ENCODE data around the gene LAMP5. TPM values are rescaled to one million over a fixed set of nuclear protein-coding genes. Genes with fewer than 3 reads are reported as not detected.
A peak's percentile ranks its signal among the peaks of the same experiment; 100 is the strongest.

Gene LAMP5
- total and polyA plus RNA-seq, 7 experiments from 2014 or later = 0.37 to 1.3 TPM; not detected in 5

DNA sequence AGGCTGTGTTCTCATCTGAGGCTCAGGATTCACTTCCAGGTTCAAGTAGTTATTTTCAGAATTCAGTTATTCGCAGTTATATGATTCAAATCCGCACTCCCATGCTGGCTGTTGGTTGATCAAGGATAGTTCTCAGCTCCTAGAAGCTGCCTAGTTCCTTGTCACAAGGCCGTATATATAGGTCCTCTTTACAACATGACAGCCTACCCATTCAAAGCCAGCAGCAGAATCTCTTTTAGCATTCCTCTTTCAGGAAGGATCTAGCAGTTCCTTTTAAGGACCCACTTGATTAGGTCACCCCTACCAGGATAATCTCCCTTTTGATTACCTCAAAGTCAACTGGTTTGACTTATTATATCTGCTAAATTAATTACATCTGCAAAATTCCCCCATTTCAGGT lies 23.8 kb upstream of the LAMP5 start:
- POLR2A ChIA-PET = no interaction called here
- Histone ChIP-seq H3K9me3 (ENCODE audit: control insufficient read depth in 2 of 3, low read length in 3 of 3) (no peaks in the 10 kb centered on the region), H3K4me3 (ENCODE audit: low read length) (no peak overlapping the region), H3K27me3 (ENCODE audit: control insufficient read depth in 2 of 2, insufficient read depth in 2 of 2, low read length in 2 of 2) (no peaks in the 10 kb centered on the region), H3K4me1 (ENCODE audit: control insufficient read depth in 2 of 2, insufficient read depth in 2 of 2, low read length in 2 of 2) (no peaks in the 10 kb centered on the region), H3K27ac (ENCODE audit: low read depth, low read length) (no peak overlapping the region), H3K36me3 (ENCODE audit: control insufficient read depth in 2 of 3, insufficient read depth in 3 of 3, low read length in 3 of 3) (no peaks in the 10 kb centered on the region)
- intact Hi-C loops (cut with micrococcal nuclease) = no loop called here
- Mint-ChIP-seq H3K27me3 (peaks cover 0 to 4% (median 0%) of the 10 kb centered on the region in 5 donors), H3K36me3 (no peaks in the 10 kb centered on the region), H3K9me3 (peaks cover 0 to 12% (median 8%) of the 10 kb centered on the region in 11 donors), H3K4me3 (no peak overlapping the region), H3K4me1 (no peaks in the 10 kb centered on the region), H3K27ac (no peak overlapping the region)
- no peak for DNase-seq
- CTCF ChIA-PET = no interaction called here
- no peak for ATAC-seq

DNA sequence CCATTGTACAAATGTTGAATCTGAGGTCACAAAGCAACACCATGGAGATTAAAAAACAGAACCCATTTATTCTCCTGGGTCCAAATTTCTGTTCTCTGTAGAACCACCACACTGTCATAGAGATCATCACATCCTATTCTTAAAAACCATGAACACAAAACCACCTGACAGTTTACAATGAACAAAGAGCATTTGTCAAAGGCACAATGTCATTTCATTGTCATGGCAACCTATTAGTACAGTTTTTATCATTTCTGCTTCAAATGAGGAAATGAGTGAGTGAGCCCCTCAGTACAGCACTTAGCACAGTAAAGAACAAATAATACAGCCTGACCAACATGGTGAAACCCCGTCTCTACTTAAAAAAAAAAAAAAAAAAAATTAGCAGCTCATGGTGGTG lies 23.1 kb upstream of the LAMP5 start:
- H3K9me3 ChIP-seq (ENCODE audit: control insufficient read depth in 2 of 3, low read length in 3 of 3) = no peaks in the 10 kb centered on the region
- no peaks in the 10 kb centered on the region for H3K4me1 ChIP-seq (ENCODE audit: control insufficient read depth in 2 of 2, insufficient read depth in 2 of 2, low read length in 2 of 2)
- intact Hi-C loops (cut with micrococcal nuclease) = no loop called here
- Mint-ChIP-seq H3K9me3 (peaks cover 0 to 17% (median 6%) of the 10 kb centered on the region in 11 donors), H3K4me1 (peaks cover 0 to 2% (median 0%) of the 10 kb centered on the region in 7 donors), H3K36me3 (no peaks in the 10 kb centered on the region), H3K4me3 (no peak overlapping the region), H3K27ac (no peak overlapping the region), H3K27me3 (peaks cover 0 to 4% (median 0%) of the 10 kb centered on the region in 5 donors)
- no peaks in the 10 kb centered on the region for H3K27me3 ChIP-seq (ENCODE audit: control insufficient read depth in 2 of 2, insufficient read depth in 2 of 2, low read length in 2 of 2)
- H3K27ac ChIP-seq (ENCODE audit: low read depth, low read length) = no peak overlapping the region
- peak; percentile 60 for ATAC-seq
- H3K4me3 ChIP-seq (ENCODE audit: low read length) = no peak overlapping the region
- ChIA-PET POLR2A (no interaction called here), CTCF (no interaction called here)
- DNase-seq = no peak
- no peaks in the 10 kb centered on the region for H3K36me3 ChIP-seq (ENCODE audit: control insufficient read depth in 2 of 3, insufficient read depth in 3 of 3, low read length in 3 of 3)

DNA sequence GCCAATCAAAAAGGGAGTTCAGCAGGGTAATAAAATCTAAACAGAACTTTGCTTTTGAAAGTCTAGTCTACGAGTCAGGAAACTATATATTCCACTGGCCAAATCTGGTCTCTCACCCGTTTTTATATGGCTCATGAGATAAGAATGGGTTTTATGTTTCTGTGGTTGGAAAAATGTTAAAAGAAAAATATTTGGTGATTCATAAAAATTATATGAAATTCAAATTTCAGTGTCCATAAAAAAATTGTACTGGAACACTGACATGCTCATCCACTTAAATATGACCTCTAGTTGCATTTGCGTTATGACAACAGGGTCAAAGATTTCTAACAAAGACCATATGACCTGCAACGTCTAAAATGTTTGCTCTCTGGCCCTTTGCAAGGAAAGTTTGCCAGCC lies 22.3 kb upstream of the LAMP5 start:
- intact Hi-C loops (cut with micrococcal nuclease) = no loop called here
- ATAC-seq (no peak), DNase-seq (no peak)
- ChIA-PET POLR2A (no interaction called here), CTCF (no interaction called here)
- H3K36me3 Mint-ChIP-seq = no peaks in the 10 kb centered on the region
- no peak overlapping the region for H3K4me3 ChIP-seq (ENCODE audit: low read length)
- no peaks in the 10 kb centered on the region for H3K27me3 ChIP-seq (ENCODE audit: control insufficient read depth in 2 of 2, insufficient read depth in 2 of 2, low read length in 2 of 2)
- H3K4me1 ChIP-seq (ENCODE audit: control insufficient read depth in 2 of 2, insufficient read depth in 2 of 2, low read length in 2 of 2) = no peaks in the 10 kb centered on the region
- peaks cover 0 to 17% (median 6%) of the 10 kb centered on the region in 11 donors for H3K9me3 Mint-ChIP-seq
- no peak overlapping the region for H3K4me3 Mint-ChIP-seq
- no peaks in the 10 kb centered on the region for H3K9me3 ChIP-seq (ENCODE audit: control insufficient read depth in 2 of 3, low read length in 3 of 3)
- no peaks in the 10 kb centered on the region for H3K36me3 ChIP-seq (ENCODE audit: control insufficient read depth in 2 of 3, insufficient read depth in 3 of 3, low read length in 3 of 3)
- no peak overlapping the region for H3K27ac Mint-ChIP-seq
- H3K4me1 Mint-ChIP-seq = peaks cover 0 to 2% (median 0%) of the 10 kb centered on the region in 7 donors
- peaks cover 0 to 4% (median 0%) of the 10 kb centered on the region in 5 donors for H3K27me3 Mint-ChIP-seq
- H3K27ac ChIP-seq (ENCODE audit: low read depth, low read length) = no peak overlapping the region

DNA sequence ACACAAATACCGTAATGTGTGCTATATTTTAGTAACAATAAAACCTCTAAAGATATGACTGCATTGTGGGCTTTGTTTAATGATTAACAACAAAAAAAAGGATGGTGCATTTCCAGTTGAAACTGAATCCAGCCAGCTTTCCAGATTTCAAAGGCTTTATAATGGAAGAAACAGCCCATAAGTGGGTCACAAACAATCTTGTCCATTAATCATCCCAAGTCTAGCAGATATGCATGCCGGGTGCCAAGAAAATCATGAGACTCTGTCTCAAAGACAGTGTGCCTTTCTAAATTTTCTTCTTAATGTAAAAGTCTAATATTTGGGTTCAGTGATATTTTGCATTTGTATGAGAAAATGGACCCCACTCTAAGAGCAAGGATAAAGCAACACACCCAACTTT lies 20.6 kb upstream of the LAMP5 start:
- CTCF ChIA-PET = no interaction called here
- Mint-ChIP-seq H3K9me3 (peaks cover 0 to 20% (median 6%) of the 10 kb centered on the region in 11 donors), H3K36me3 (peaks cover 0 to 4% (median 0%) of the 10 kb centered on the region in 5 donors), H3K27me3 (peaks cover 0 to 4% (median 0%) of the 10 kb centered on the region in 5 donors), H3K4me1 (peaks cover 0 to 2% (median 0%) of the 10 kb centered on the region in 7 donors), H3K27ac (no peak overlapping the region), H3K4me3 (no peak overlapping the region)
- no peak for DNase-seq
- no peak overlapping the region for H3K27ac ChIP-seq (ENCODE audit: low read depth, low read length)
- intact Hi-C loops (cut with micrococcal nuclease) = no loop called here
- H3K4me1 ChIP-seq (ENCODE audit: control insufficient read depth in 2 of 2, insufficient read depth in 2 of 2, low read length in 2 of 2) = no peaks in the 10 kb centered on the region
- H3K4me3 ChIP-seq (ENCODE audit: low read length) = no peak overlapping the region
- H3K9me3 ChIP-seq (ENCODE audit: control insufficient read depth in 2 of 3, low read length in 3 of 3) = no peaks in the 10 kb centered on the region
- H3K36me3 ChIP-seq (ENCODE audit: control insufficient read depth in 2 of 3, insufficient read depth in 3 of 3, low read length in 3 of 3) = no peaks in the 10 kb centered on the region
- H3K27me3 ChIP-seq (ENCODE audit: control insufficient read depth in 2 of 2, insufficient read depth in 2 of 2, low read length in 2 of 2) = no peaks in the 10 kb centered on the region
- no peak for ATAC-seq
- POLR2A ChIA-PET = no interaction called here

DNA sequence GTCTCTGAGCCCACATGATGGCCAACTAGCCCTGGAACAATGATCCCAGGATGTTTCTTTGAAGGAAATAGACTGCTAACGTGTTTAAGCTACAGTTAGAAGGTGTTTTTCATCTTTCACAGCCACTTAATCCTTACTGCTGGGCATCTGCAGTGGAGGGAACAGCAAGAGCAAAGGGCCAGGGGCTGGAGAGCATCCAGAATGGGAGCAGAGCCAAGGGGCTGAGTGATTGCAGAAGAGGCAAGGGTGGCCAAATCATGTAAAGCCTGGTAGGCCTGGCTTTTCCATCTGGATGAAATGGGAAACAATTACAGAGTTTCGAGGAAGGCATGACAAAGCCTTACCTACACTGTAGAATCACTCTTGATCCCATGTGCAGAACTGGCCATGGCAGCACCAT lies 18.7 kb upstream of the LAMP5 start:
- DNase-seq (no peak), ATAC-seq (no peak)
- no peak overlapping the region for H3K27ac ChIP-seq (ENCODE audit: low read depth, low read length)
- ChIA-PET CTCF (no interaction called here), POLR2A (no interaction called here)
- Mint-ChIP-seq H3K4me3 (no peak overlapping the region), H3K4me1 (peaks cover 0 to 2% (median 0%) of the 10 kb centered on the region in 7 donors), H3K27me3 (no peaks in the 10 kb centered on the region), H3K27ac (no peak overlapping the region), H3K36me3 (peaks cover 0 to 4% (median 0%) of the 10 kb centered on the region in 5 donors), H3K9me3 (peaks cover 0 to 20% (median 5%) of the 10 kb centered on the region in 11 donors)
- no peaks in the 10 kb centered on the region for H3K36me3 ChIP-seq (ENCODE audit: control insufficient read depth in 2 of 3, insufficient read depth in 3 of 3, low read length in 3 of 3)
- intact Hi-C loops (cut with micrococcal nuclease) = no loop called here
- no peak overlapping the region for H3K4me3 ChIP-seq (ENCODE audit: low read length)
- no peaks in the 10 kb centered on the region for H3K4me1 ChIP-seq (ENCODE audit: control insufficient read depth in 2 of 2, insufficient read depth in 2 of 2, low read length in 2 of 2)
- no peaks in the 10 kb centered on the region for H3K27me3 ChIP-seq (ENCODE audit: control insufficient read depth in 2 of 2, insufficient read depth in 2 of 2, low read length in 2 of 2)
- H3K9me3 ChIP-seq (ENCODE audit: control insufficient read depth in 2 of 3, low read length in 3 of 3) = no peaks in the 10 kb centered on the region

DNA sequence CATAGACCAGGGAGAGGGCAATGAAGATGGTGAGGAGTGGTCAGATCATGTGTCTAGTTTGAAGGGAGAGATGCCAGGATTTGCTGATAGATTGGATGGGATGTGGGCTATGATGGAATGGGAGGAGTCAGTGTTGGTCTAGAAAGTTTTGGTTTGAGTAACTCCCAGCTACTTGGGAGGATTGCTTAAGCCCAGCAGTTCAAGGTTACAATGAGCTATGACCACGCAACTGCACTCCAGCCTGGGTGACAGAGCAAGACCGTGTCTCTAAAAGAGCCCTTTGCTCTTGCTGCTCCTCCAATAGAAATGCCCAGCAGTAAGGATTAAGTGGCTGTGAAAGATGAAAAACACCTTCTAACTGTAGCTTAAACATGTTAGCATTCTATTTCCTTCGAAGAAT lies 18.2 kb upstream of the LAMP5 start:
- no peaks in the 10 kb centered on the region for H3K27me3 Mint-ChIP-seq
- H3K4me3 ChIP-seq (ENCODE audit: low read length) = no peak overlapping the region
- intact Hi-C loops (cut with micrococcal nuclease) = no loop called here
- H3K36me3 ChIP-seq (ENCODE audit: control insufficient read depth in 2 of 3, insufficient read depth in 3 of 3, low read length in 3 of 3) = no peaks in the 10 kb centered on the region
- no peaks in the 10 kb centered on the region for H3K27me3 ChIP-seq (ENCODE audit: control insufficient read depth in 2 of 2, insufficient read depth in 2 of 2, low read length in 2 of 2)
- peaks cover 0 to 20% (median 5%) of the 10 kb centered on the region in 11 donors for H3K9me3 Mint-ChIP-seq
- CTCF ChIA-PET = no interaction called here
- H3K27ac ChIP-seq (ENCODE audit: low read depth, low read length) = no peak overlapping the region
- H3K36me3 Mint-ChIP-seq = peaks cover 0 to 4% (median 0%) of the 10 kb centered on the region in 5 donors
- peaks cover 0 to 2% (median 0%) of the 10 kb centered on the region in 7 donors for H3K4me1 Mint-ChIP-seq
- DNase-seq (no peak), ATAC-seq (peak; percentile 35)
- POLR2A ChIA-PET = no interaction called here
- no peak overlapping the region for H3K4me3 Mint-ChIP-seq
- no peak overlapping the region for H3K27ac Mint-ChIP-seq
- no peaks in the 10 kb centered on the region for H3K9me3 ChIP-seq (ENCODE audit: control insufficient read depth in 2 of 3, low read length in 3 of 3)
- no peaks in the 10 kb centered on the region for H3K4me1 ChIP-seq (ENCODE audit: control insufficient read depth in 2 of 2, insufficient read depth in 2 of 2, low read length in 2 of 2)

DNA sequence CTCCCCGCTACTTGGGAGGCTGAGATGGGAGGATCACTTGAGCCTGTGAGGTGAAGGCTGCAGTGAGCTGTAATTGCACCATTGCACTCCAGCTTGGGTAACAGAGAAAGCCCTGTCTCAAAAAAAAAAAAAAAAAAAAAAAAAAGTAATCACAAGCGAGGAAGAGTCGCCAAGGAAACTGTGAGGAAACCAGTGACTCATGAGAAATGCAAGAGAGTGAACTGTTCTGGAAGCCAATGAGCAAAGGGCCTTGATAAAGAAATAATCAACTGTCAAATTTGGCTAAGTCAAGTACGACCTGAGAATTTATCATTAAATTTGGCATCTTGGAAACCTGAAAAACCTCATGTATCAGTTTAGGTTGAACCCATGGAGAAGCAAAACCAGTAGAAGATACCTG lies 16.1 kb upstream of the LAMP5 start:
- H3K27ac ChIP-seq (ENCODE audit: low read depth, low read length) = no peak overlapping the region
- Mint-ChIP-seq H3K36me3 (peaks cover 0 to 4% (median 0%) of the 10 kb centered on the region in 5 donors), H3K27ac (no peak overlapping the region), H3K27me3 (no peaks in the 10 kb centered on the region), H3K4me1 (peaks cover 0 to 2% (median 0%) of the 10 kb centered on the region in 7 donors), H3K9me3 (peaks cover 0 to 20% (median 6%) of the 10 kb centered on the region in 11 donors), H3K4me3 (no peak overlapping the region)
- DNase-seq (no peak), ATAC-seq (no peak)
- no peaks in the 10 kb centered on the region for H3K4me1 ChIP-seq (ENCODE audit: control insufficient read depth in 2 of 2, insufficient read depth in 2 of 2, low read length in 2 of 2)
- H3K9me3 ChIP-seq (ENCODE audit: control insufficient read depth in 2 of 3, low read length in 3 of 3) = no peaks in the 10 kb centered on the region
- no peak overlapping the region for H3K4me3 ChIP-seq (ENCODE audit: low read length)
- no peaks in the 10 kb centered on the region for H3K27me3 ChIP-seq (ENCODE audit: control insufficient read depth in 2 of 2, insufficient read depth in 2 of 2, low read length in 2 of 2)
- intact Hi-C loops (cut with micrococcal nuclease) = no loop called here
- ChIA-PET CTCF (no interaction called here), POLR2A (no interaction called here)
- H3K36me3 ChIP-seq (ENCODE audit: control insufficient read depth in 2 of 3, insufficient read depth in 3 of 3, low read length in 3 of 3) = no peaks in the 10 kb centered on the region
